Right atrium auricular region (tissue), 2 donors: ENCODE data around the gene CPLX1. TPM values are rescaled to one million over a fixed set of nuclear protein-coding genes. Genes with fewer than 3 reads are reported as not detected.
A peak's percentile ranks its signal among the peaks of the same experiment; 100 is the strongest.

Source experiments
- DNase-seq: peaks from one replicate; pipeline ENCODE4 v3.0.0-alpha.2; 2019; ENCODE audit warnings: low spot score
- H3K27ac ChIP-seq, 2 donors: fragments of 200-600 bp; sonication (generic); 1 replicate in 1 of 2; 2 replicates in 1 of 2; pipeline ENCODE4 v1.5.1; 2016 to 2019
- H3K27me3 ChIP-seq, 2 donors: fragments of 200-600 bp; sonication (generic); one replicate each; pipeline versions ENCODE4 v1.5.1 to v1.6.0; 2017 to 2019
- H3K36me3 ChIP-seq: fragments of 200-600 bp; sonication (generic); one replicate; pipeline ENCODE4 v1.5.1; 2016
- H3K4me1 ChIP-seq, 2 donors: fragments of 200-600 bp; sonication (generic); one replicate each; pipeline versions ENCODE4 v1.5.1 to v1.6.0; 2017 to 2019
- H3K4me3 ChIP-seq, 2 donors: fragments of 200-600 bp; sonication (generic); 1 replicate in 1 of 2; 2 replicates in 1 of 2; pipeline ENCODE4 v1.5.1; 2017 to 2019; ENCODE audit warnings: mild to moderate bottlenecking in 1 of 2, moderate library complexity in 1 of 2
- H3K9me3 ChIP-seq, 2 donors: fragments of 200-600 bp; sonication (generic); one replicate each; pipeline ENCODE4 v1.5.1; 2019
- total RNA-seq, 2 donors: library from RNA; depleted of rRNA; stranded (reverse); fragments of >200 nt; gene quantifications; one replicate each; pipeline ENCODE4 v1.1.0, GENCODE V29; 2016
- TF ChIP-seq, protein P1 (sequence below), 2 donors: fragments of 200-600 bp; sonication (generic); IDR thresholded peaks; one replicate each; pipeline ENCODE4 v1.5.1; 2019; ENCODE audit warnings: antibody characterized with exemption in 2 of 2

Gene CPLX1
- total RNA-seq, 2 donors from 2014 or later = 0.98 to 2.3 TPM

GRCh38 chr4:801436-802124 lies 24.3 kb downstream of the CPLX1 start:
- H3K36me3 ChIP-seq = no peaks in the 10 kb centered on the region
- peaks cover 0 to 6% of the 10 kb centered on the region in 2 donors for H3K9me3 ChIP-seq
- H3K27me3 ChIP-seq = no peaks in the 10 kb centered on the region
- no peak overlapping the region for H3K27ac ChIP-seq
- DNase-seq = no peak
- no peaks in the 10 kb centered on the region for H3K4me1 ChIP-seq
- TF ChIP-seq, protein P1, sequence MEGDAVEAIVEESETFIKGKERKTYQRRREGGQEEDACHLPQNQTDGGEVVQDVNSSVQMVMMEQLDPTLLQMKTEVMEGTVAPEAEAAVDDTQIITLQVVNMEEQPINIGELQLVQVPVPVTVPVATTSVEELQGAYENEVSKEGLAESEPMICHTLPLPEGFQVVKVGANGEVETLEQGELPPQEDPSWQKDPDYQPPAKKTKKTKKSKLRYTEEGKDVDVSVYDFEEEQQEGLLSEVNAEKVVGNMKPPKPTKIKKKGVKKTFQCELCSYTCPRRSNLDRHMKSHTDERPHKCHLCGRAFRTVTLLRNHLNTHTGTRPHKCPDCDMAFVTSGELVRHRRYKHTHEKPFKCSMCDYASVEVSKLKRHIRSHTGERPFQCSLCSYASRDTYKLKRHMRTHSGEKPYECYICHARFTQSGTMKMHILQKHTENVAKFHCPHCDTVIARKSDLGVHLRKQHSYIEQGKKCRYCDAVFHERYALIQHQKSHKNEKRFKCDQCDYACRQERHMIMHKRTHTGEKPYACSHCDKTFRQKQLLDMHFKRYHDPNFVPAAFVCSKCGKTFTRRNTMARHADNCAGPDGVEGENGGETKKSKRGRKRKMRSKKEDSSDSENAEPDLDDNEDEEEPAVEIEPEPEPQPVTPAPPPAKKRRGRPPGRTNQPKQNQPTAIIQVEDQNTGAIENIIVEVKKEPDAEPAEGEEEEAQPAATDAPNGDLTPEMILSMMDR (IDR thresholded peaks at IDR 0.05) = no peak
- H3K4me3 ChIP-seq = no peak overlapping the region

GRCh38 chr4:797066-797465 lies 28.9 kb downstream of the CPLX1 start:
- H3K27me3 ChIP-seq = peaks cover 9 to 27% of the 10 kb centered on the region in 2 donors
- no peak overlapping the region for H3K27ac ChIP-seq
- TF ChIP-seq, protein P1 (IDR thresholded peaks at IDR 0.05) = no peak
- H3K4me3 ChIP-seq = no peak overlapping the region
- H3K4me1 ChIP-seq = peaks cover 0 to 16% of the 10 kb centered on the region in 2 donors
- DNase-seq = no peak
- H3K36me3 ChIP-seq = no peaks in the 10 kb centered on the region
- H3K9me3 ChIP-seq = no peaks in the 10 kb centered on the region

GRCh38 chr4:796206-796605 lies 29.7 kb downstream of the CPLX1 start:
- TF ChIP-seq, protein P1 (IDR thresholded peaks at IDR 0.05) = no peak
- H3K27ac ChIP-seq = no peak overlapping the region
- H3K9me3 ChIP-seq = no peaks in the 10 kb centered on the region
- H3K4me1 ChIP-seq = peaks cover 0 to 20% of the 10 kb centered on the region in 2 donors
- H3K4me3 ChIP-seq = no peak overlapping the region
- no peak for DNase-seq
- H3K27me3 ChIP-seq = peaks cover 12 to 31% of the 10 kb centered on the region in 2 donors
- H3K36me3 ChIP-seq = no peaks in the 10 kb centered on the region

- H3K9me3 ChIP-seq = no peaks in the 10 kb centered on the region
- peak overlapping the region in 1 of 2 donors; percentile 37 for H3K4me3 ChIP-seq
- H3K27me3 ChIP-seq = peaks cover 12 to 31% of the 10 kb centered on the region in 2 donors
- peaks cover 0 to 20% of the 10 kb centered on the region in 2 donors for H3K4me1 ChIP-seq
- no peaks in the 10 kb centered on the region for H3K36me3 ChIP-seq
- TF ChIP-seq, protein P1 (IDR thresholded peaks at IDR 0.05) = no peak
- DNase-seq = no peak
- no peak overlapping the region for H3K27ac ChIP-seq
Observed at GRCh38 chr4:795726-796119, 30.2 kb downstream of the CPLX1 start.

GRCh38 chr4:794900-795725 lies 30.8 kb downstream of the CPLX1 start:
- Histone ChIP-seq H3K27me3 (peaks cover 12 to 31% of the 10 kb centered on the region in 2 donors), H3K27ac (no peak overlapping the region), H3K36me3 (no peaks in the 10 kb centered on the region), H3K4me3 (peak overlapping the region in 1 of 2 donors; percentile 37), H3K4me1 (peaks cover 0 to 20% of the 10 kb centered on the region in 2 donors), H3K9me3 (no peaks in the 10 kb centered on the region)
- no peak for DNase-seq
- TF ChIP-seq, protein P1 (IDR thresholded peaks at IDR 0.05) = no peak
